Astrocyte of the cerebellum (primary cell): ENCODE data around the gene DNASE1L3.

Experiments used
- DNase-seq: peaks from one replicate; pipeline ENCODE4 v3.0.0-alpha.2; 2011; ENCODE audit warnings: low read depth
- H3K4me3 ChIP-seq: 2 replicates; pipeline ENCODE4 v1.5.1; 2011; ENCODE audit warnings: mild to moderate bottlenecking, low read depth, low read length, moderate library complexity
- CTCF ChIP-seq: IDR thresholded peaks from 2 replicates; pipeline ENCODE4 v1.5.1; 2012; ENCODE audit warnings: low read length, low read depth, moderate library complexity, mild to moderate bottlenecking; ENCODE audit errors: missing control alignments
- in situ Hi-C: cut with HindIII; loops from 2 replicates; pipeline ENCODE4 v1.10.0; 2017; ENCODE audit warnings: low sequenced_read_pairs

DNASE1L3 gene

DNA sequence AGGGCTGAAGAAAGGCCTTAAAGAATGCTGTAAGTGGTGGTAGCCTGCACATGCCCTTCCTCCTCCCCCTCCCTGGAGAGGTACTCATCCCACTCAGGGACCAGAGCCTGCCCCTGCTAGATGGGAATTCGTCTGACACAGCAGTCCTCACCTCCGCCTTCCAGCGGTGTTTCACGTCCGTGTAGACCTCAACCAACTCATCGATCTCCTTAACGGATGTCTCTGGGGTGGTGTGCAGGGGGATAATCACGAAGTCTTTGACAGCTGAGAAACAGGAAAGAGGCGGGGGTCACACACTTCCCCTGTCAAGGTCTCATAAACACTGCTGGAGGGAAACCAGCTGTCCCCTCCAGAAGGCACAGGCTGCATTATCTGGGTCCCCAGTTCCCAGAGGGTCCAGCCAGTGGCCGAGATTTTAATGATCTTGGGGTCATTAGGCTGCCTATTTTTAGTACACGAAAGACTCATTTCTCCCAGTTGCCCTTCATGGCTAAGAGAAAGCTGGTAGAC lies 9.9 kb downstream of the DNASE1L3 start:
- no peak for TF ChIP-seq CTCF
- DNase-seq = no peak
- no peak overlapping the region for H3K4me3 ChIP-seq
- in situ Hi-C loops = no loop called here

- no peak for DNase-seq
- no peak for TF ChIP-seq CTCF
- H3K4me3 ChIP-seq = no peak overlapping the region
- in situ Hi-C loops = no loop called here
These were observed 10.6 kb downstream of the DNASE1L3 start for GRCh38 chr3:58200121-58200709.

GRCh38 chr3:58198804-58199203 lies 12.0 kb downstream of the DNASE1L3 start:
- no peak overlapping the region for H3K4me3 ChIP-seq
- TF ChIP-seq CTCF = no peak
- no peak for DNase-seq
- in situ Hi-C loops = no loop called here

DNA sequence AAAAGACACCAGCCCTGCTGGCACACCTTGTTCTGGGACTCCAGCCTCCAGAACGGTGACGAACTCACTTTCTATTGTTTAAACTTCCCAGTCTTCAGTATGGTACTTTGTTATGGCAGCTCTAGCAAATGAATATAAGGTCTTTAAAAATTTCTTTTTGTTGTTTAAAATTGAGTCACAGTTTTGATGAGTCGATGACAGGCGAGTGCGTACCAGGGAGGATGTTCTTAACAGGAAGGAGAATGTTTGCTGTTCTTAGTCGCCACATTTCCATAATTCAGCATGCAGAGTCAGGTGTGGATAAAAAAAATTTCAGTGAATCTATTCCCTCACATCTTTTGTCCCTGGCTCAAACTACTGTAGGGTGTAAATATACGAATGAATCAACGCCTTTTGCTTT lies 12.4 kb downstream of the DNASE1L3 start:
- TF ChIP-seq CTCF = no peak
- in situ Hi-C loops = no loop called here
- no peak overlapping the region for H3K4me3 ChIP-seq
- DNase-seq = no peak

GRCh38 chr3:58197588-58197987 lies 13.2 kb downstream of the DNASE1L3 start:
- DNase-seq = no peak
- in situ Hi-C loops = no loop called here
- H3K4me3 ChIP-seq = no peak overlapping the region
- no peak for TF ChIP-seq CTCF

- no peak overlapping the region for H3K4me3 ChIP-seq
- no peak for TF ChIP-seq CTCF
- no peak for DNase-seq
- in situ Hi-C loops = loop anchor here (5.0 kb wide), 1 partner anchor 93 kb away; no protein-coding TSS in a partner anchor
These were observed 16.9 kb downstream of the DNASE1L3 start for GRCh38 chr3:58193682-58194407.
